CD4-positive, alpha-beta memory T cell (primary cell): ENCODE data around the gene ZMIZ1. TPM values are rescaled to one million over a fixed set of nuclear protein-coding genes. Genes with fewer than 3 reads are reported as not detected.

ENCODE experiments used
- CTCF ChIA-PET: fragments of 350-600 bp; sonication (Branson Sonifier 250); formaldehyde crosslinking; loops from one replicate; lab custom pipeline; 2021; ENCODE audit warnings: inconsistent platforms; ENCODE audit not compliant: partially characterized antibody; lab: Charles Lee
- POLR2A ChIA-PET: fragments of 350-600 bp; sonication (Branson Sonifier 250); formaldehyde crosslinking; loops from one replicate; lab custom pipeline; 2021; ENCODE audit not compliant: partially characterized antibody; lab: Charles Lee
- DNase-seq, 5 donors: peaks; one replicate each; pipeline versions ENCODE4 v3.0.0 to v3.0.0-alpha.2; 2020 to 2022; ENCODE audit warnings: mixed read lengths in 1 of 5
- H3K27ac ChIP-seq: one replicate; pipeline ENCODE4 v1.7.0; 2013; ENCODE audit warnings: low read depth, low read length
- H3K27me3 ChIP-seq: 2 replicates; pipeline ENCODE4 v1.7.0; 2013; ENCODE audit warnings: mild to moderate bottlenecking, low read length, moderate library complexity; ENCODE audit not compliant: insufficient read depth
- H3K36me3 ChIP-seq: 2 replicates; pipeline ENCODE4 v1.7.0; 2013; ENCODE audit warnings: mild to moderate bottlenecking, low read length, moderate library complexity; ENCODE audit not compliant: insufficient read depth
- H3K4me1 ChIP-seq: 2 replicates; pipeline ENCODE4 v1.7.0; 2013; ENCODE audit warnings: mild to moderate bottlenecking, low read length, moderate library complexity; ENCODE audit not compliant: insufficient read depth
- H3K4me3 ChIP-seq, 2 donors: one replicate each; pipeline ENCODE4 v1.7.0; 2013; ENCODE audit warnings: low read length in 2 of 2, mild to moderate bottlenecking in 1 of 2
- H3K9me3 ChIP-seq, 2 donors: one replicate each; pipeline ENCODE4 v1.7.0; 2013; ENCODE audit warnings: low read length in 2 of 2, control low read depth in 1 of 2; ENCODE audit not compliant: control insufficient read depth in 1 of 2
- H3K27ac Mint-ChIP-seq, 7 donors: one replicate each; pipeline ENCODE4 v1.8.0; 2020 to 2021; ENCODE audit warnings: mixed read lengths in 7 of 7, mild to moderate bottlenecking in 6 of 7, inconsistent platforms in 3 of 7, moderate library complexity in 3 of 7
- H3K27me3 Mint-ChIP-seq, 2 donors: one replicate each; pipeline ENCODE4 v1.8.0; 2020 to 2021; ENCODE audit warnings: mixed read lengths in 2 of 2
- H3K36me3 Mint-ChIP-seq, 2 donors: one replicate each; pipeline ENCODE4 v1.8.0; 2020 to 2021; ENCODE audit warnings: mixed read lengths in 2 of 2, inconsistent platforms in 1 of 2, mild to moderate bottlenecking in 1 of 2
- H3K4me1 Mint-ChIP-seq, 4 donors: one replicate each; pipeline ENCODE4 v1.8.0; 2020 to 2021; ENCODE audit warnings: mixed read lengths in 4 of 4, mild to moderate bottlenecking in 1 of 4
- H3K4me3 Mint-ChIP-seq, 8 donors: one replicate each; pipeline ENCODE4 v1.8.0; 2020 to 2021; ENCODE audit warnings: mixed read lengths in 8 of 8, mild to moderate bottlenecking in 7 of 8, moderate library complexity in 6 of 8, inconsistent platforms in 3 of 8
- H3K9me3 Mint-ChIP-seq, 8 donors: one replicate each; pipeline ENCODE4 v1.8.0; 2020 to 2021; ENCODE audit warnings: mixed read lengths in 8 of 8, mild to moderate bottlenecking in 5 of 8, inconsistent platforms in 3 of 8, moderate library complexity in 1 of 8
- intact Hi-C: fragments of 100-400 bp; cut with micrococcal nuclease; formaldehyde crosslinking; loops from one replicate; pipeline ENCODE4 v1.15.1; 2023
- polyA plus RNA-seq, 2 donors: library from polyadenylated mRNA; unstranded; fragments of 300-500 nt; fragmentation: Illumina TruSeq; gene quantifications; one replicate each; pipeline ENCODE4 v1.2.3, GENCODE V29; 2021
- total RNA-seq, 2 experiments: library from RNA; stranded (reverse); gene quantifications; one replicate each; pipeline ENCODE4 v1.2.3, GENCODE V29; 2021

The ZMIZ1 gene
- total RNA-seq (10 to 100 TPM; 23.1 to 25.4 TPM), polyA plus RNA-seq (1 to 10 TPM in 1 of 2 donors, under 1 TPM in 1; 0.58 to 4.9 TPM)

GRCh38 chr10:79068562-79069324 is at the start of gene ZMIZ1:
TSS of gene ZMIZ1 (plus strand) at chr10:79068966. CDS start at chr10:79201633, 132,667 bp downstream.
- ChIA-PET POLR2A (interaction anchor here (0.9 to 8.6 kb wide), 10 partner anchors 19 to 1119 kb away, joined by 3 to 140 read pairs (median 4); no protein-coding TSS in a partner anchor), CTCF (interaction anchor here (0.8 to 2.8 kb wide), 5 partner anchors 9 to 222 kb away, joined by 3 to 10 read pairs (median 4); no protein-coding TSS in a partner anchor)
- H3K9me3 Mint-ChIP-seq: peaks cover 0 to 2% (median 0%) of the 10 kb centered on the region in 8 donors
- H3K4me3 Mint-ChIP-seq: peak within 1 kb of the TSS; percentile 94 to 99 (median 97)
- Histone ChIP-seq H3K4me1 (peaks cover 50% of the 10 kb centered on the region), H3K9me3 (no peaks in the 10 kb centered on the region), H3K27me3 (no peaks in the 10 kb centered on the region), H3K36me3 (no peaks in the 10 kb centered on the region), H3K27ac (peak within 1 kb of the TSS; percentile 76), H3K4me3 (peak within 1 kb of the TSS; percentile 61 to 85)
- H3K36me3 Mint-ChIP-seq: peaks cover 0 to 6% of the 10 kb centered on the region in 2 donors
- H3K27ac Mint-ChIP-seq: peak within 1 kb of the TSS; percentile 90 to 97 (median 95)
- DNase-seq: peak; percentile 83 to 87 (median 85)
- intact Hi-C loops: loop anchor here (1.0 to 10.0 kb wide), 9 partner anchors 79 to 1035 kb away; partner anchors contain the start of genes RPS24 and ZCCHC24
- peaks cover 29 to 71% (median 44%) of the 10 kb centered on the region in 4 donors for H3K4me1 Mint-ChIP-seq
- H3K27me3 Mint-ChIP-seq: no peaks in the 10 kb centered on the region

GRCh38 chr10:79019441-79020014 is 49.2 kb upstream of the ZMIZ1 start:
- intact Hi-C loops: no loop called here
- peaks cover 0 to 10% (median 6%) of the 10 kb centered on the region in 4 donors for H3K4me1 Mint-ChIP-seq
- ChIA-PET POLR2A (no interaction called here), CTCF (interaction anchor here (0.9 kb wide), 1 partner anchor 175 kb away, joined by 3 read pairs; no protein-coding TSS in a partner anchor)
- DNase-seq: no peak
- Histone ChIP-seq H3K36me3 (no peaks in the 10 kb centered on the region), H3K9me3 (no peaks in the 10 kb centered on the region), H3K27me3 (no peaks in the 10 kb centered on the region), H3K4me1 (no peaks in the 10 kb centered on the region), H3K27ac (no peak overlapping the region), H3K4me3 (no peak overlapping the region)
- no peak overlapping the region for H3K27ac Mint-ChIP-seq
- H3K4me3 Mint-ChIP-seq: no peak overlapping the region
- peaks cover 0 to 6% of the 10 kb centered on the region in 2 donors for H3K36me3 Mint-ChIP-seq
- H3K9me3 Mint-ChIP-seq: peaks cover 0 to 11% (median 3%) of the 10 kb centered on the region in 8 donors
- H3K27me3 Mint-ChIP-seq: no peaks in the 10 kb centered on the region

- H3K27ac Mint-ChIP-seq: peak overlapping the region in 1 of 7 donors; percentile 50
These were observed 48.7 kb upstream of the ZMIZ1 start for GRCh38 chr10:79020015-79020491.

GRCh38 chr10:79020605-79021004 is 48.2 kb upstream of the ZMIZ1 start:
- Histone ChIP-seq H3K4me1 (peaks cover 8% of the 10 kb centered on the region), H3K36me3 (no peaks in the 10 kb centered on the region), H3K27me3 (no peaks in the 10 kb centered on the region), H3K27ac (no peak overlapping the region), H3K4me3 (no peak overlapping the region), H3K9me3 (no peaks in the 10 kb centered on the region)
- H3K4me1 Mint-ChIP-seq: peaks cover under 1 to 19% (median 12%) of the 10 kb centered on the region in 4 donors
- intact Hi-C loops: no loop called here
- no peak overlapping the region for H3K4me3 Mint-ChIP-seq
- no peak overlapping the region for H3K27ac Mint-ChIP-seq
- no peak for DNase-seq
- peaks cover 0 to 11% (median 3%) of the 10 kb centered on the region in 8 donors for H3K9me3 Mint-ChIP-seq
- ChIA-PET POLR2A (no interaction called here), CTCF (no interaction called here)
- H3K36me3 Mint-ChIP-seq: peaks cover 0 to 6% of the 10 kb centered on the region in 2 donors
- H3K27me3 Mint-ChIP-seq: no peaks in the 10 kb centered on the region

More at GRCh38 chr10:79020015-79020491, 48.7 kb upstream of the ZMIZ1 start:
- intact Hi-C loops: no loop called here
- Histone ChIP-seq H3K9me3 (no peaks in the 10 kb centered on the region), H3K27ac (no peak overlapping the region), H3K4me1 (peaks cover 3% of the 10 kb centered on the region), H3K4me3 (no peak overlapping the region), H3K27me3 (no peaks in the 10 kb centered on the region), H3K36me3 (no peaks in the 10 kb centered on the region)
- H3K27me3 Mint-ChIP-seq: no peaks in the 10 kb centered on the region
- CTCF ChIA-PET: no interaction called here
- H3K36me3 Mint-ChIP-seq: peaks cover 0 to 6% of the 10 kb centered on the region in 2 donors
- DNase-seq: no peak
- peaks cover 0 to 13% (median 8%) of the 10 kb centered on the region in 4 donors for H3K4me1 Mint-ChIP-seq
- no peak overlapping the region for H3K4me3 Mint-ChIP-seq
- POLR2A ChIA-PET: no interaction called here
- peaks cover 0 to 11% (median 3%) of the 10 kb centered on the region in 8 donors for H3K9me3 Mint-ChIP-seq

- no peak for DNase-seq
- Mint-ChIP-seq H3K27me3 (no peaks in the 10 kb centered on the region), H3K4me3 (no peak overlapping the region), H3K36me3 (peaks cover 0 to 6% of the 10 kb centered on the region in 2 donors), H3K4me1 (peaks cover 6 to 25% (median 18%) of the 10 kb centered on the region in 4 donors), H3K9me3 (peaks cover 0 to 11% (median 3%) of the 10 kb centered on the region in 8 donors), H3K27ac (no peak overlapping the region)
- H3K27me3 ChIP-seq: no peaks in the 10 kb centered on the region
- ChIA-PET CTCF (no interaction called here), POLR2A (interaction anchor here (1.6 kb wide), 1 partner anchor 46 kb away, joined by 5 read pairs; no protein-coding TSS in a partner anchor)
- intact Hi-C loops: no loop called here
- H3K36me3 ChIP-seq: no peaks in the 10 kb centered on the region
- no peaks in the 10 kb centered on the region for H3K9me3 ChIP-seq
- no peak overlapping the region for H3K4me3 ChIP-seq
- H3K27ac ChIP-seq: no peak overlapping the region
- H3K4me1 ChIP-seq: peaks cover 14% of the 10 kb centered on the region
These were observed 47.3 kb upstream of the ZMIZ1 start for GRCh38 chr10:79021331-79021907.

- intact Hi-C loops: no loop called here
- no peaks in the 10 kb centered on the region for H3K36me3 ChIP-seq
- no peak overlapping the region for H3K27ac ChIP-seq
- Mint-ChIP-seq H3K4me3 (no peak overlapping the region), H3K36me3 (peaks cover 0 to 6% of the 10 kb centered on the region in 2 donors), H3K4me1 (peaks cover 7 to 29% (median 20%) of the 10 kb centered on the region in 4 donors), H3K9me3 (peaks cover 0 to 8% (median 3%) of the 10 kb centered on the region in 8 donors), H3K27me3 (no peaks in the 10 kb centered on the region), H3K27ac (peak overlapping the region in 1 of 7 donors; percentile 74)
- H3K4me3 ChIP-seq: no peak overlapping the region
- peaks cover 17% of the 10 kb centered on the region for H3K4me1 ChIP-seq
- H3K27me3 ChIP-seq: no peaks in the 10 kb centered on the region
- ChIA-PET POLR2A (interaction anchor here (1.3 to 1.6 kb wide), 2 partner anchors 25 to 45 kb away, joined by 5 to 6 read pairs; no protein-coding TSS in a partner anchor), CTCF (no interaction called here)
- no peak for DNase-seq
- H3K9me3 ChIP-seq: no peaks in the 10 kb centered on the region
These were observed 46.7 kb upstream of the ZMIZ1 start for GRCh38 chr10:79021948-79022499.
